CD14-positive monocyte (primary cell): Measurements from ENCODE around the gene HUNK. TPM values are rescaled to one million over a fixed set of nuclear protein-coding genes. Genes with fewer than 3 reads are reported as not detected.

Experiments used
- DNase-seq, 3 donors: peaks; one replicate each; pipeline ENCODE4 v3.0.0-alpha.2; 2011 to 2022
- H2AFZ ChIP-seq: 2 replicates; pipeline ENCODE4 v1.6.0; 2012; ENCODE audit warnings: mild to moderate bottlenecking, low read depth, low read length, inconsistent platforms; ENCODE audit not compliant: insufficient read depth, poor library complexity, severe bottlenecking
- H3K27ac ChIP-seq, 2 donors: 1 replicate in 1 of 2; 2 replicates in 1 of 2; pipeline ENCODE4 v1.5.1; 2012 to 2013; ENCODE audit warnings: low read length in 2 of 2, control low read depth in 1 of 2, inconsistent platforms in 1 of 2, low read depth in 1 of 2, mild to moderate bottlenecking in 1 of 2
- H3K27me3 ChIP-seq, 2 donors: one replicate each; pipeline versions ENCODE4 v1.6.0 to v1.6.1; 2011 to 2013; ENCODE audit warnings: low read length in 2 of 2; ENCODE audit not compliant: control insufficient read depth in 2 of 2, insufficient read depth in 2 of 2
- H3K36me3 ChIP-seq, 2 donors: replicated peaks in 1 of 2; 1 replicate in 1 of 2; 2 replicates in 1 of 2; pipeline versions ENCODE4 v1.5.1 to v1.6.1; 2012 to 2013; ENCODE audit warnings: low read length in 2 of 2, control low read depth in 1 of 2, inconsistent platforms in 1 of 2, mild to moderate bottlenecking in 1 of 2; ENCODE audit not compliant: insufficient read depth in 2 of 2, control insufficient read depth in 1 of 2
- H3K4me1 ChIP-seq, 2 donors: 1 replicate in 1 of 2; 2 replicates in 1 of 2; pipeline versions ENCODE4 v1.5.1 to v1.6.1; 2012 to 2013; ENCODE audit warnings: low read length in 2 of 2, control low read depth in 1 of 2, inconsistent platforms in 1 of 2, mild to moderate bottlenecking in 1 of 2, moderate library complexity in 1 of 2; ENCODE audit not compliant: insufficient read depth in 2 of 2, control insufficient read depth in 1 of 2
- H3K4me2 ChIP-seq: replicated peaks from 2 replicates; pipeline ENCODE3; 2012; ENCODE audit warnings: low read length, moderate library complexity, mild to moderate bottlenecking; ENCODE audit not compliant: poor library complexity, severe bottlenecking; ENCODE audit errors: extremely low read depth
- H3K4me3 ChIP-seq, 3 experiments: fragments of 200-600 bp in 1 of 3; sonication (generic) in 1 of 3; replicated peaks in 1 of 3; 1 replicate in 2 of 3; 2 replicates in 1 of 3; pipeline ENCODE4 v1.5.1; 2011 to 2013; ENCODE audit warnings: low read length in 3 of 3, mild to moderate bottlenecking in 3 of 3, control low read depth in 2 of 3, low read depth in 2 of 3, inconsistent platforms in 1 of 3, moderate library complexity in 1 of 3
- H3K79me2 ChIP-seq: 2 replicates; pipeline ENCODE4 v1.6.0; 2012; ENCODE audit warnings: mild to moderate bottlenecking, control low read depth, inconsistent platforms, low read length, moderate library complexity; ENCODE audit not compliant: insufficient read depth
- H3K9ac ChIP-seq: 2 replicates; pipeline ENCODE4 v1.6.0; 2017; ENCODE audit warnings: low read length, mild to moderate bottlenecking; ENCODE audit not compliant: insufficient read depth, poor library complexity, severe bottlenecking
- H3K9me3 ChIP-seq, 2 donors: replicated peaks in 1 of 2; 1 replicate in 1 of 2; 2 replicates in 1 of 2; pipeline versions ENCODE4 v1.5.1 to v1.6.1; 2012 to 2013; ENCODE audit warnings: low read length in 2 of 2, control low read depth in 1 of 2; ENCODE audit not compliant: control insufficient read depth in 1 of 2, insufficient read depth in 1 of 2
- H4K20me1 ChIP-seq: 2 replicates; pipeline ENCODE4 v1.6.0; 2012; ENCODE audit warnings: mild to moderate bottlenecking, low read length, control low read depth, moderate library complexity; ENCODE audit not compliant: insufficient read depth
- H3K27ac Mint-ChIP-seq, 7 donors: one replicate each; pipeline ENCODE4 v1.8.0; 2020; ENCODE audit warnings: mild to moderate bottlenecking in 7 of 7, mixed read lengths in 7 of 7, moderate library complexity in 6 of 7, inconsistent platforms in 2 of 7
- H3K27me3 Mint-ChIP-seq, 3 donors: one replicate each; pipeline ENCODE4 v1.8.0; 2021 to 2022; ENCODE audit warnings: low read depth in 3 of 3, mild to moderate bottlenecking in 3 of 3, mixed read lengths in 3 of 3, moderate library complexity in 3 of 3, inconsistent platforms in 1 of 3
- H3K36me3 Mint-ChIP-seq, 2 donors: one replicate each; pipeline ENCODE4 v1.8.0; 2020; ENCODE audit warnings: mixed read lengths in 2 of 2, inconsistent platforms in 1 of 2, mild to moderate bottlenecking in 1 of 2
- H3K4me1 Mint-ChIP-seq: one replicate; pipeline ENCODE4 v1.8.0; 2020; ENCODE audit warnings: mild to moderate bottlenecking, mixed read lengths
- H3K4me3 Mint-ChIP-seq, 2 donors: one replicate each; pipeline ENCODE4 v1.8.0; 2020; ENCODE audit warnings: mild to moderate bottlenecking in 2 of 2, mixed read lengths in 2 of 2, moderate library complexity in 1 of 2
- H3K9me3 Mint-ChIP-seq, 7 donors: one replicate each; pipeline ENCODE4 v1.8.0; 2020 to 2022; ENCODE audit warnings: mixed read lengths in 7 of 7, mild to moderate bottlenecking in 6 of 7, moderate library complexity in 6 of 7, inconsistent platforms in 2 of 7
- CTCF ChIP-seq: fragments of 200-600 bp; IDR thresholded peaks from one replicate; pipeline ENCODE4 v1.8.0; 2022; ENCODE audit warnings: antibody characterized with exemption, mild to moderate bottlenecking
- WGBS: methylation state at CpG from one replicate; pipeline ENCODE4 v1.1.5; 2013; ENCODE audit warnings: missing lambda C conversion rate; ENCODE audit not compliant: insufficient coverage; 5-methylcytosine and 5-hydroxymethylcytosine counted together
- intact Hi-C, 2 donors: fragments of 100-400 bp; cut with micrococcal nuclease; formaldehyde crosslinking; loops; one replicate each; pipeline versions ENCODE4 v1.15.0 to v1.15.1; 2023
- polyA plus RNA-seq, 3 donors: library from polyadenylated mRNA; depleted of rRNA in 1 of 3; unstranded in 2 of 3; stranded (reverse) in 1 of 3; fragments of 300-500 nt in 2 of 3; fragments of >200 nt in 1 of 3; fragmentation: Illumina TruSeq in 2 of 3; gene quantifications; 1 replicate in 2 of 3; 2 replicates in 1 of 3; pipeline ENCODE4 v1.2.3, GENCODE V29; 2012 to 2021

Gene HUNK
- polyA plus RNA-seq, 3 donors = not detected

- H3K4me3 ChIP-seq = no peak overlapping the region
- intact Hi-C loops = no loop called here
- H3K79me2 ChIP-seq = no peaks in the 10 kb centered on the region
- H3K9ac ChIP-seq = no peak overlapping the region
- no peak for TF ChIP-seq CTCF
- H3K9me3 ChIP-seq = no peaks in the 10 kb centered on the region
- no peaks in the 10 kb centered on the region for H3K4me1 ChIP-seq
- H2AFZ ChIP-seq = no peak overlapping the region
- Mint-ChIP-seq H3K4me3 (no peak overlapping the region), H3K27ac (no peak overlapping the region), H3K27me3 (peaks cover 0 to 14% (median 12%) of the 10 kb centered on the region in 3 donors), H3K4me1 (peaks cover 3% of the 10 kb centered on the region), H3K9me3 (peaks cover 0 to 13% (median 2%) of the 10 kb centered on the region in 7 donors), H3K36me3 (no peaks in the 10 kb centered on the region)
- H3K4me2 ChIP-seq = no peak overlapping the region
- no peaks in the 10 kb centered on the region for H4K20me1 ChIP-seq
- 20% methylated on average over 1 of the region's 8 CpGs for WGBS
- H3K27ac ChIP-seq = no peak overlapping the region
- H3K27me3 ChIP-seq = no peaks in the 10 kb centered on the region
- H3K36me3 ChIP-seq = no peaks in the 10 kb centered on the region
- DNase-seq = no peak
These were observed 16.1 kb downstream of the HUNK start for GRCh38 chr21:31888936-31889371.

DNA sequence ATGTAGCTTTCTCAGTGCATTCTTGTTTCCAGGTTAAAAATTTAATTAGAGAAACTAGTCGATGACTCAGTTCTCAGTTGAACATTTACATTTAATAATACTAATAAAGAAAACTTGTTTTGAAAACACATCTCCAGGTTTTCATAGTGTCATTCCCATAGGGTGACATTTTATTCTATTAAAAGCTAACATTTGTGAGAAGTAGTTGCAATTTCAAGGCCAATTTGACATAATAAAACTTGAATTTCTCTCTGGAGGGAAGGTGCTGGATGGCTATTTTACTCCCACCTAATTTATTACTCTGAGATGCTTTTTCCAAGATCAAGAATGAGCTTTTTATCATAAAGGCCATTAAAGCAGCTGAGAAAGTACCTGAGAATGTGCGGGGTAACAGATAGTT lies 16.6 kb downstream of the HUNK start:
- H3K9ac ChIP-seq = no peak overlapping the region
- H2AFZ ChIP-seq = no peak overlapping the region
- no peak overlapping the region for H3K27ac ChIP-seq
- no peak overlapping the region for H3K4me2 ChIP-seq
- Mint-ChIP-seq H3K36me3 (no peaks in the 10 kb centered on the region), H3K4me3 (no peak overlapping the region), H3K27ac (no peak overlapping the region), H3K27me3 (peaks cover 0 to 14% (median 12%) of the 10 kb centered on the region in 3 donors), H3K4me1 (peaks cover 3% of the 10 kb centered on the region), H3K9me3 (peaks cover 0 to 13% (median 3%) of the 10 kb centered on the region in 7 donors)
- no peaks in the 10 kb centered on the region for H3K36me3 ChIP-seq
- no peak for DNase-seq
- intact Hi-C loops = no loop called here
- no peaks in the 10 kb centered on the region for H3K9me3 ChIP-seq
- no peak overlapping the region for H3K4me3 ChIP-seq
- no peaks in the 10 kb centered on the region for H3K27me3 ChIP-seq
- no peaks in the 10 kb centered on the region for H4K20me1 ChIP-seq
- H3K4me1 ChIP-seq = no peaks in the 10 kb centered on the region
- no peaks in the 10 kb centered on the region for H3K79me2 ChIP-seq
- TF ChIP-seq CTCF = no peak
- WGBS = 100% methylated on average over 1 of the region's 2 CpGs
